GM12892 (cell line): ENCODE data around the gene PRICKLE1.

ENCODE experiments used
- POLR2A ChIP-seq: IDR thresholded peaks from 2 replicates; pipeline ENCODE4 v1.6.1; 2011; ENCODE audit warnings: low read depth, low read length, control low read depth
- TAF1 ChIP-seq: IDR thresholded peaks from 2 replicates; pipeline ENCODE4 v1.6.1; 2011; ENCODE audit warnings: low read depth, mild to moderate bottlenecking, control low read depth, low read length, borderline replicate concordance

GRCh38 chr12:42510823-42511222 lies 78.7 kb downstream of the PRICKLE1 start:
- TF ChIP-seq POLR2A (no peak), TAF1 (no peak)
